HL-60 (cell line): ENCODE measurements around the gene CTNND2.

ENCODE experiments used
- POLR2AphosphoS5 ChIP-seq: IDR thresholded peaks from 2 replicates; pipeline ENCODE4 v1.6.1; 2012; ENCODE audit warnings: low read depth
- TF ChIP-seq, protein P1 (sequence below): IDR thresholded peaks from one replicate; pipeline ENCODE4 v1.5.1; 2011; ENCODE audit warnings: low read length, control low read depth, inconsistent platforms; ENCODE audit not compliant: insufficient read depth
- TF ChIP-seq, protein P2 (sequence below): IDR thresholded peaks from 2 replicates; pipeline ENCODE4 v1.6.1; 2012; ENCODE audit warnings: low read depth; ENCODE audit not compliant: insufficient replicate concordance

DNA sequence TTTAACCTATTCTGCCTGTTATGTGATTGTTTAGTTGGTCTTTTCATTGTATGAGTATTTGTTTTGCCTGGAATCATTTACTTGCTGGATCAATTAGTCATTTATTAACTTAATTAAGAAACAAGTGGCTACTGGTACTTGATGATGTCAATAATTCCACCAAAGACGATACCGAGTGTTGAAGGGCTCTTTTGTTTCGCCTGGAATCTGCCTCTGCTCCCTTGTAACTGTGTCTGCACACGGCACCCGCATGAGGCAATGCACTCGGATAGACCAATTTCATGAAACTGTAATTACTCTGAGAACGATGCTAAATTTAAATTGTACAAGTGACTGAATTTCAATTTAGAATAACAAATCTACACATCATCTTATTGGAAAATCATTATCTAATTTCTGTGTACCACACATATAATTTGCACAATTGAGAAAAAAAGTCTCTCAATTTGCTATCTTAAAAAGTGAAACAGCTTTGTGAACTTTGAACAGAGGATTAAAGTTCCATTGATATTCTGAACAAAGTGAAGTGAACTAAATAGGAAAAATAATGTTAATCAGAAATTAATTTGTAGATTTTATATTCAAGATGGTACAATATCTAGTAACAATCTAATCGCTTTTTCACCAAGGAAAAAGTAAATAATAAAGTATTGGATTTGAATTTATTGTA is 143.2 kb downstream of the CTNND2 start:
- TF ChIP-seq, protein P1, sequence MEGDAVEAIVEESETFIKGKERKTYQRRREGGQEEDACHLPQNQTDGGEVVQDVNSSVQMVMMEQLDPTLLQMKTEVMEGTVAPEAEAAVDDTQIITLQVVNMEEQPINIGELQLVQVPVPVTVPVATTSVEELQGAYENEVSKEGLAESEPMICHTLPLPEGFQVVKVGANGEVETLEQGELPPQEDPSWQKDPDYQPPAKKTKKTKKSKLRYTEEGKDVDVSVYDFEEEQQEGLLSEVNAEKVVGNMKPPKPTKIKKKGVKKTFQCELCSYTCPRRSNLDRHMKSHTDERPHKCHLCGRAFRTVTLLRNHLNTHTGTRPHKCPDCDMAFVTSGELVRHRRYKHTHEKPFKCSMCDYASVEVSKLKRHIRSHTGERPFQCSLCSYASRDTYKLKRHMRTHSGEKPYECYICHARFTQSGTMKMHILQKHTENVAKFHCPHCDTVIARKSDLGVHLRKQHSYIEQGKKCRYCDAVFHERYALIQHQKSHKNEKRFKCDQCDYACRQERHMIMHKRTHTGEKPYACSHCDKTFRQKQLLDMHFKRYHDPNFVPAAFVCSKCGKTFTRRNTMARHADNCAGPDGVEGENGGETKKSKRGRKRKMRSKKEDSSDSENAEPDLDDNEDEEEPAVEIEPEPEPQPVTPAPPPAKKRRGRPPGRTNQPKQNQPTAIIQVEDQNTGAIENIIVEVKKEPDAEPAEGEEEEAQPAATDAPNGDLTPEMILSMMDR, result no peak
- TF ChIP-seq POLR2AphosphoS5, result no peak
- TF ChIP-seq, protein P2, sequence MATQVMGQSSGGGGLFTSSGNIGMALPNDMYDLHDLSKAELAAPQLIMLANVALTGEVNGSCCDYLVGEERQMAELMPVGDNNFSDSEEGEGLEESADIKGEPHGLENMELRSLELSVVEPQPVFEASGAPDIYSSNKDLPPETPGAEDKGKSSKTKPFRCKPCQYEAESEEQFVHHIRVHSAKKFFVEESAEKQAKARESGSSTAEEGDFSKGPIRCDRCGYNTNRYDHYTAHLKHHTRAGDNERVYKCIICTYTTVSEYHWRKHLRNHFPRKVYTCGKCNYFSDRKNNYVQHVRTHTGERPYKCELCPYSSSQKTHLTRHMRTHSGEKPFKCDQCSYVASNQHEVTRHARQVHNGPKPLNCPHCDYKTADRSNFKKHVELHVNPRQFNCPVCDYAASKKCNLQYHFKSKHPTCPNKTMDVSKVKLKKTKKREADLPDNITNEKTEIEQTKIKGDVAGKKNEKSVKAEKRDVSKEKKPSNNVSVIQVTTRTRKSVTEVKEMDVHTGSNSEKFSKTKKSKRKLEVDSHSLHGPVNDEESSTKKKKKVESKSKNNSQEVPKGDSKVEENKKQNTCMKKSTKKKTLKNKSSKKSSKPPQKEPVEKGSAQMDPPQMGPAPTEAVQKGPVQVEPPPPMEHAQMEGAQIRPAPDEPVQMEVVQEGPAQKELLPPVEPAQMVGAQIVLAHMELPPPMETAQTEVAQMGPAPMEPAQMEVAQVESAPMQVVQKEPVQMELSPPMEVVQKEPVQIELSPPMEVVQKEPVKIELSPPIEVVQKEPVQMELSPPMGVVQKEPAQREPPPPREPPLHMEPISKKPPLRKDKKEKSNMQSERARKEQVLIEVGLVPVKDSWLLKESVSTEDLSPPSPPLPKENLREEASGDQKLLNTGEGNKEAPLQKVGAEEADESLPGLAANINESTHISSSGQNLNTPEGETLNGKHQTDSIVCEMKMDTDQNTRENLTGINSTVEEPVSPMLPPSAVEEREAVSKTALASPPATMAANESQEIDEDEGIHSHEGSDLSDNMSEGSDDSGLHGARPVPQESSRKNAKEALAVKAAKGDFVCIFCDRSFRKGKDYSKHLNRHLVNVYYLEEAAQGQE, result no peak
